GM10266 (cell line): ENCODE data around the gene UGDH.
"Not testable (repeated sequence)": the region's sequence is repeated elsewhere in the genome, so short reads cannot be mapped to it uniquely, and the experiment has no call there.

Experiments used
- DNase-seq: peaks from one replicate; pipeline ENCODE4 v3.0.0; 2012; ENCODE audit errors: extremely low spot score
- CTCF ChIP-seq: IDR thresholded peaks from 2 replicates; pipeline ENCODE4 v1.5.1; 2012; ENCODE audit warnings: mild to moderate bottlenecking, low read depth; ENCODE audit not compliant: control insufficient read depth, insufficient read depth; ENCODE audit errors: missing control alignments

Gene UGDH

DNA sequence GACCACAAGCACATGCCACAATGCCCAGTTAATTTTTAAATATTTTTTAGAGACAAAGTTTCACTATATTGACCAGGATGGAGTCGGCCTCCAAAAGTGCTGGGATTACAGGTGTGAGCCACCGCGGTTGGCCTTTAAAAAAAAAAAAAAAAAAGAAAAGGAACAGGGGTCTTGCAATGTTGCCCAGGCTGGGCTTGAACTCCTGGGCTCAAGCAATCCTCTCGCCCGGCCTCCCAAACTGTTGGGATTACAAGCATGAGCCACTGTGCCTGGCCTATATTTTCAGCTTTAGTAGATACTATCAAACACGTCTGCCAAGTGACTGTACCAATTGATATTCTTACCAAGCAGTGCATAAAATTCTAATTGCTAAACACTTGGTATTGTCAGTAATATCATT is 8.8 kb downstream of the UGDH start:
- no peak for TF ChIP-seq CTCF
- DNase-seq = no peak

DNA sequence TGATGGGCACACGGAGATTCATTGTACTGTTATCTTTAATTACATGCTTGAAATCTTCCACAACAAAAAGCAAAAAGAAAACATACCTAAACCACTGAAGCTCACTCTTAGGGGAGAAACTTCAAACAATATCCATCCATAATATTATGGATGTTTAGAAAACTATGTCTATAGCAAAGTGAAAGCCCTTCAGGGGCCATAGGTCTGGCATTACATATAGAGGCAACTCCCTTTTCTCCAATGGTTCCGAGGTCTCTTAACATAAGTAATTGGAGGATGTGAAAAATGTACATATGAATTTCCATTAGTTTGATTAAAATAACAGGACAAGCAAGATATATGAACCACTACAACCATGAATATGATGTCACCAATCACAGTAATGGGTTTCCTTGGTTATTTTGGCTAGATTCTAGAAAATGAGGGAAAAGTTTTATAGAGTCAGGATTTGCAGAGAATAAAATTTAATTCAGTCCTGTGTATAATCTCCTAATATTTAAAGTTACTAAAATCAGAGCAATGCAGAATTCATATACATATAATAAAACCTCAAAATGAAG is 10.8 kb downstream of the UGDH start:
- no peak for TF ChIP-seq CTCF
- DNase-seq = no peak

GRCh38 chr4:39515669-39516401 is 11.4 kb downstream of the UGDH start:
- DNase-seq = not testable (repeated sequence)

DNA sequence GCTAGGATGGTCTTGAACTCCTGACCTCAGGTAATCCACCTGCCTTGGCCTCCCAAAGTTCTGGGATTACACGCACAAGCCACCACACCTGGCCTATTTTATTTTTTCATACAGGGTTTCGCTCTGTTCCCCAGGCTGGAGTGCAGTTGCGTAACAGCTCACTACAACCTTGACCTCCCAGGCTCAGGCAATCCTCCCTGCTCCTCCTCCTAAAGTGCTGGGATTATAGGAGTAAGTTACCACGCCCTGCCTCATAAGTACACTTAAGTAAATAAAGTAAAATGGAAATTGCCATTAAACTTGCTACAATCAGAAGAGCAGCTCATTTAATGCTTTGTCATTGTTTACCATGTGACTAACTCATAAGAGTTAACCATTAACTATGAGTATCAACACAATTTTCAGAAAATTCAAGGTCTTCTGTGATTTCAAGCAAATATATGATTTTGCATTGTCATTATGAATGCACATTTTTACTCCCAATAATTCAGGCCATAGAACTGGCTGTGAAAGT is 12.3 kb downstream of the UGDH start:
- no peak for DNase-seq

DNA sequence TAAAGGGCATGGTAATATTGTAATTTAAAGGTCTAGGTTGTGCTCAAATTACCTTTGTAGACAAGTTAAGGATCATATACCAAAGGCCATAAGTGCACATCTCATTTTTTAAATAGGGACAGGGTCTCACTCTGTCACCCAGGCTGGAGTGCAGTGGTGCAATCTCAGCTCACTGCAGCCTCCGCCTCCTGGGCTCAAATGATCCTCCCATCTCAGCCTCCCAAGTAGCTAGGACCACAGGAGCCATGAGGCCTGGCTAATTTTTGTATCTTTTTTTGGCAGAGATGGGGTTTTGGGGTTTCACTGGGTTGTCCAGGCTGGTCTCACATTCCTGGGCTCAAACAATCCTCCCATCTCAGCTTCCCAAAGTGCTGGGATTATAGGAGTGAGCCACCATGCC is 13.0 kb downstream of the UGDH start:
- DNase-seq = not testable (repeated sequence)

More for the DNA sequence above, 12.3 kb downstream of the UGDH start:
- no peak for TF ChIP-seq CTCF

GRCh38 chr4:39510348-39510929 is 16.8 kb downstream of the UGDH start:
- TF ChIP-seq CTCF = no peak
- DNase-seq = no peak

- TF ChIP-seq CTCF = no peak
- no peak for DNase-seq
Measured at GRCh38 chr4:39505581-39505980, 21.7 kb downstream of the UGDH start.

GRCh38 chr4:39504538-39504937 is 22.7 kb downstream of the UGDH start:
- no peak for TF ChIP-seq CTCF
- DNase-seq = no peak

DNA sequence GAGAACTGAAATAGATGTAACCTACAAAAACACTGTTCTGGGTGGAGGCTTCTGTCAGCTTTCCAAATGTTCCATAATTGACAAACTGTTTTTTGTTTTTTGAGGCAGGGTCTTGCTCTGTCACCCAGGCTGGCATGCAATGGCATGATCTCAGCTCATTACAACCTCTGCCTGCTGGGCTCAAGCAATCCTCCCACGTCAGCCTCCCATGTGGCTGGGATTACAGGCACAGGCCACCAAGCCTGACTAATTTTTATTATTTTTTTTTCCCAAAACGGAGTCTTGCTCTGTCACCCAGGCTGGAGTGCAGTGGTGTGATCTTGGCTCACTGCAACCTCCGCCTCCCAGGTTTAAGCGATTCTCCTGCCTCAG is 24.6 kb downstream of the UGDH start:
- not testable (repeated sequence) for DNase-seq
